ENCODE measurements around the gene CUL1.

GRCh38 chr7:148787571-148788295, 89.0 kb downstream of the CUL1 start:
- TF ChIP-seq CTCF (IDR thresholded peaks at IDR 0.05) (no peak), POLR2A (IDR thresholded peaks at IDR 0.05) (no peak), POLR2AphosphoS5 (IDR thresholded peaks at IDR 0.05; ENCODE audit: insufficient read depth in 1 of 2, low read depth in 1 of 2) (no peak)
